Karpas-422 (cell line): ENCODE results near the gene SEL1L2. TPM values are rescaled to one million over a fixed set of nuclear protein-coding genes. Genes with fewer than 3 reads are reported as not detected.

ENCODE experiments used
- DNase-seq: peaks from one replicate; pipeline ENCODE4 v3.0.0-alpha.2; 2015
- H2AFZ ChIP-seq: fragments of 200-600 bp; sonication (generic); 2 replicates; pipeline ENCODE4 v1.6.1; 2014; ENCODE audit warnings: antibody characterized with exemption, low read length, mixed read lengths
- H3K27ac ChIP-seq: fragments of 200-600 bp; sonication (generic); 2 replicates; pipeline ENCODE4 v1.5.1; 2014; ENCODE audit warnings: mild to moderate bottlenecking, low read length, moderate library complexity
- H3K27me3 ChIP-seq: fragments of 200-600 bp; sonication (generic); 2 replicates; pipeline ENCODE4 v1.6.1; 2014; ENCODE audit warnings: low read length, mixed read lengths
- H3K36me3 ChIP-seq: fragments of 200-600 bp; sonication (generic); 2 replicates; pipeline ENCODE4 v1.6.1; 2014; ENCODE audit warnings: low read length, mixed read lengths; ENCODE audit not compliant: insufficient read depth
- H3K4me1 ChIP-seq: fragments of 200-600 bp; sonication (generic); 2 replicates; pipeline ENCODE4 v1.6.1; 2014; ENCODE audit warnings: mild to moderate bottlenecking, low read length, mixed read lengths
- H3K4me2 ChIP-seq: fragments of 200-600 bp; sonication (generic); 2 replicates; pipeline ENCODE4 v1.6.1; 2014; ENCODE audit warnings: low read length, low read depth, mild to moderate bottlenecking; ENCODE audit not compliant: poor library complexity, severe bottlenecking
- H3K4me3 ChIP-seq: fragments of 200-600 bp; sonication (generic); 2 replicates; pipeline ENCODE4 v1.5.1; 2014; ENCODE audit warnings: mild to moderate bottlenecking, antibody characterized with exemption, low read length, mixed read lengths
- H3K79me2 ChIP-seq: fragments of 200-600 bp; sonication (generic); 2 replicates; pipeline ENCODE4 v1.6.1; 2014; ENCODE audit warnings: mild to moderate bottlenecking, low read length, mixed read lengths
- H3K9ac ChIP-seq: fragments of 200-600 bp; sonication (generic); 2 replicates; pipeline ENCODE4 v1.6.0; 2014; ENCODE audit warnings: low read length
- H3K9me2 ChIP-seq: fragments of 200-600 bp; sonication (generic), shearing (Covaris generic); replicated peaks from 2 replicates; pipeline ENCODE4 v1.6.0; 2014; ENCODE audit warnings: mild to moderate bottlenecking, low read length, moderate library complexity; ENCODE audit not compliant: insufficient read depth
- H3K9me3 ChIP-seq: fragments of 300-700, 200-600 bp; sonication (generic); 2 replicates; pipeline ENCODE4 v1.6.1; 2014; ENCODE audit warnings: low read length, mixed read lengths
- H4K20me1 ChIP-seq: fragments of 200-600 bp; sonication (generic); 2 replicates; pipeline ENCODE4 v1.6.1; 2014; ENCODE audit warnings: mild to moderate bottlenecking, antibody characterized with exemption, low read length, low read depth; ENCODE audit not compliant: insufficient read depth
- total RNA-seq: library from RNA; depleted of rRNA; stranded (reverse); fragments of >200 nt; shearing (Covaris generic); gene quantifications from 2 replicates; pipeline ENCODE4 v1.2.3, GENCODE V29; 2014; ENCODE audit warnings: low replicate concordance

SEL1L2 gene
- total RNA-seq, 1 experiment from 2014 or later = not detected

- no peaks in the 10 kb centered on the region for H3K9me3 ChIP-seq
- H3K9ac ChIP-seq = no peak overlapping the region
- H3K79me2 ChIP-seq = no peaks in the 10 kb centered on the region
- no peaks in the 10 kb centered on the region for H3K4me1 ChIP-seq
- no peak for DNase-seq
- H3K27ac ChIP-seq = no peak overlapping the region
- no peak overlapping the region for H3K4me3 ChIP-seq
- no peaks in the 10 kb centered on the region for H3K27me3 ChIP-seq
- no peaks in the 10 kb centered on the region for H4K20me1 ChIP-seq
- no peaks in the 10 kb centered on the region for H3K9me2 ChIP-seq
- H3K36me3 ChIP-seq = no peaks in the 10 kb centered on the region
- H2AFZ ChIP-seq = no peak overlapping the region
- no peak overlapping the region for H3K4me2 ChIP-seq
Measured at GRCh38 chr20:13840093-13840465, 150.3 kb downstream of the SEL1L2 start.

GRCh38 chr20:13839421-13840092, 150.9 kb downstream of the SEL1L2 start:
- no peaks in the 10 kb centered on the region for H3K27me3 ChIP-seq
- no peaks in the 10 kb centered on the region for H4K20me1 ChIP-seq
- H2AFZ ChIP-seq = no peak overlapping the region
- H3K79me2 ChIP-seq = no peaks in the 10 kb centered on the region
- H3K4me2 ChIP-seq = no peak overlapping the region
- no peak overlapping the region for H3K27ac ChIP-seq
- H3K4me3 ChIP-seq = no peak overlapping the region
- H3K9ac ChIP-seq = no peak overlapping the region
- H3K36me3 ChIP-seq = no peaks in the 10 kb centered on the region
- no peaks in the 10 kb centered on the region for H3K4me1 ChIP-seq
- no peak for DNase-seq
- H3K9me2 ChIP-seq = no peaks in the 10 kb centered on the region
- H3K9me3 ChIP-seq = no peaks in the 10 kb centered on the region

GRCh38 chr20:13838664-13839063, 151.8 kb downstream of the SEL1L2 start:
- Histone ChIP-seq H3K79me2 (no peaks in the 10 kb centered on the region), H3K27ac (no peak overlapping the region), H3K9me3 (no peaks in the 10 kb centered on the region), H2AFZ (no peak overlapping the region), H3K27me3 (no peaks in the 10 kb centered on the region), H3K4me3 (no peak overlapping the region), H3K9me2 (no peaks in the 10 kb centered on the region), H3K9ac (no peak overlapping the region), H3K4me2 (no peak overlapping the region), H3K4me1 (no peaks in the 10 kb centered on the region), H4K20me1 (no peaks in the 10 kb centered on the region), H3K36me3 (no peaks in the 10 kb centered on the region)
- no peak for DNase-seq

- Histone ChIP-seq H3K27ac (no peak overlapping the region), H3K79me2 (no peaks in the 10 kb centered on the region), H3K9ac (no peak overlapping the region), H4K20me1 (no peaks in the 10 kb centered on the region), H3K9me2 (no peaks in the 10 kb centered on the region), H3K4me1 (no peaks in the 10 kb centered on the region), H3K36me3 (no peaks in the 10 kb centered on the region), H3K9me3 (peaks cover 3% of the 10 kb centered on the region; the same call in 1 of the 2 replicates), H3K27me3 (no peaks in the 10 kb centered on the region; the same call in 1 of the 2 replicates), H2AFZ (no peak overlapping the region), H3K4me2 (no peak overlapping the region), H3K4me3 (no peak overlapping the region)
- DNase-seq = no peak
Measured at GRCh38 chr20:13831476-13831875, 158.9 kb downstream of the SEL1L2 start.

- Histone ChIP-seq H3K36me3 (peaks cover 4% of the 10 kb centered on the region; the same call in 1 of the 2 replicates), H3K4me2 (no peak overlapping the region), H3K4me3 (no peak overlapping the region), H2AFZ (no peak overlapping the region), H3K9ac (no peak overlapping the region), H3K9me2 (no peaks in the 10 kb centered on the region), H3K79me2 (no peaks in the 10 kb centered on the region), H4K20me1 (no peaks in the 10 kb centered on the region), H3K27ac (no peak overlapping the region), H3K4me1 (peaks cover 4% of the 10 kb centered on the region; the same call in 1 of the 2 replicates), H3K9me3 (no peaks in the 10 kb centered on the region), H3K27me3 (no peaks in the 10 kb centered on the region)
- DNase-seq = no peak
Measured at GRCh38 chr20:13825465-13825864, 164.9 kb downstream of the SEL1L2 start.

- DNase-seq = no peak
- Histone ChIP-seq H3K27me3 (no peaks in the 10 kb centered on the region), H3K4me1 (peaks cover 4% of the 10 kb centered on the region; the same call in 1 of the 2 replicates), H3K79me2 (no peaks in the 10 kb centered on the region), H3K4me3 (no peak overlapping the region), H2AFZ (no peak overlapping the region), H3K9me3 (no peaks in the 10 kb centered on the region), H3K4me2 (no peak overlapping the region), H3K9me2 (no peaks in the 10 kb centered on the region), H3K27ac (no peak overlapping the region), H3K36me3 (peaks cover 4% of the 10 kb centered on the region; the same call in 1 of the 2 replicates), H4K20me1 (no peaks in the 10 kb centered on the region), H3K9ac (no peak overlapping the region)
Measured at GRCh38 chr20:13824459-13824858, 166.0 kb downstream of the SEL1L2 start.

GRCh38 chr20:13822459-13822858, 168.0 kb downstream of the SEL1L2 start:
- H3K4me1 ChIP-seq = peaks cover 4% of the 10 kb centered on the region; the same call in 1 of the 2 replicates
- H3K9me2 ChIP-seq = no peaks in the 10 kb centered on the region
- H4K20me1 ChIP-seq = no peaks in the 10 kb centered on the region
- no peaks in the 10 kb centered on the region for H3K79me2 ChIP-seq
- no peak overlapping the region for H2AFZ ChIP-seq
- peaks cover 10% of the 10 kb centered on the region; the same call in 1 of the 2 replicates for H3K36me3 ChIP-seq
- no peak overlapping the region for H3K27ac ChIP-seq
- H3K9ac ChIP-seq = no peak overlapping the region
- no peak overlapping the region for H3K4me3 ChIP-seq
- H3K4me2 ChIP-seq = no peak overlapping the region
- no peaks in the 10 kb centered on the region for H3K9me3 ChIP-seq
- DNase-seq = no peak
- H3K27me3 ChIP-seq = no peaks in the 10 kb centered on the region

- Histone ChIP-seq H3K79me2 (no peaks in the 10 kb centered on the region), H3K9ac (no peak overlapping the region), H2AFZ (no peak overlapping the region), H4K20me1 (no peaks in the 10 kb centered on the region), H3K4me1 (peaks cover 4% of the 10 kb centered on the region; the same call in 1 of the 2 replicates), H3K9me3 (no peaks in the 10 kb centered on the region), H3K36me3 (peaks cover 11% of the 10 kb centered on the region; the same call in 1 of the 2 replicates), H3K27me3 (no peaks in the 10 kb centered on the region), H3K4me3 (no peak overlapping the region), H3K9me2 (no peaks in the 10 kb centered on the region), H3K27ac (no peak overlapping the region), H3K4me2 (no peak overlapping the region)
- DNase-seq = no peak
Measured at GRCh38 chr20:13821876-13822275, 168.5 kb downstream of the SEL1L2 start.
